H1 (cell line): ENCODE data around the gene FRMD5.

Experiments
- CREB1 ChIP-seq: IDR thresholded peaks from 2 replicates; pipeline ENCODE4 v1.6.1; 2012; ENCODE audit warnings: inconsistent platforms
- EZH2 ChIP-seq: fragments of 200-600 bp; sonication (generic); IDR thresholded peaks from 2 replicates; pipeline ENCODE4 v1.7.1; 2012; ENCODE audit warnings: low read depth, mild to moderate bottlenecking, moderate library complexity, low read length, inconsistent platforms; ENCODE audit not compliant: severe bottlenecking
- GABPA ChIP-seq: IDR thresholded peaks from 2 replicates; pipeline ENCODE4 v1.6.1; 2011; ENCODE audit warnings: mild to moderate bottlenecking, low read length, moderate library complexity, borderline replicate concordance; ENCODE audit not compliant: insufficient read depth
- PHF8 ChIP-seq: fragments of 200-600 bp; sonication (generic); conservative IDR thresholded peaks from 2 replicates; pipeline ENCODE4 v1.7.1; 2012; ENCODE audit warnings: low read depth, mild to moderate bottlenecking, inconsistent platforms, low read length, moderate library complexity
- POLR2A ChIP-seq, 2 experiments: IDR thresholded peaks; 1 replicate in 1 of 2; 2 replicates in 1 of 2; pipeline ENCODE4 v1.6.1; 2011; ENCODE audit warnings: low read depth in 2 of 2, low read length in 2 of 2, mild to moderate bottlenecking in 2 of 2; ENCODE audit errors: control extremely low read depth in 1 of 2
- POLR2AphosphoS5 ChIP-seq: IDR thresholded peaks from 2 replicates; pipeline ENCODE4 v1.6.1; 2011; ENCODE audit warnings: low read depth, low read length
- RAD21 ChIP-seq, 2 experiments: IDR thresholded peaks in 1 of 2; conservative IDR thresholded peaks in 1 of 2; 2 replicates each; pipeline ENCODE4 v1.6.1; 2011; ENCODE audit warnings: low read depth in 2 of 2, low read length in 2 of 2, improper control_type of control experiment in 1 of 2, inconsistent platforms in 1 of 2, mild to moderate bottlenecking in 1 of 2, moderate library complexity in 1 of 2
- RXRA ChIP-seq: IDR thresholded peaks from 2 replicates; pipeline ENCODE4 v1.6.1; 2011; ENCODE audit warnings: low read depth, mild to moderate bottlenecking, low read length, moderate library complexity; ENCODE audit not compliant: insufficient read depth
- TF ChIP-seq, protein P1 (sequence below), 3 experiments: IDR thresholded peaks; 1 replicate in 2 of 3; 2 replicates in 1 of 3; pipeline versions ENCODE4 v1.5.1 to v1.6.1; 2011; ENCODE audit warnings: low read length in 3 of 3, mild to moderate bottlenecking in 3 of 3, inconsistent platforms in 2 of 3, low read depth in 1 of 3, moderate library complexity in 1 of 3; ENCODE audit not compliant: insufficient read depth in 1 of 3; ENCODE audit errors: control extremely low read depth in 1 of 3

- TF ChIP-seq CREB1 (no peak), EZH2 (no peak), PHF8 (no peak), RXRA (no peak), POLR2A (IDR thresholded peaks at IDR 0.05; ENCODE audit: control extremely low read depth in 1 of 2, low read depth in 2 of 2, low read length in 2 of 2) (no peak), POLR2AphosphoS5 (no peak), RAD21 (IDR thresholded peaks at IDR 0.05 in 1 of 2, conservative IDR thresholded peaks at IDR 0.05 in 1 of 2; ENCODE audit: low read depth in 2 of 2, low read length in 2 of 2) (no peak), GABPA (no peak)
- TF ChIP-seq, protein P1, sequence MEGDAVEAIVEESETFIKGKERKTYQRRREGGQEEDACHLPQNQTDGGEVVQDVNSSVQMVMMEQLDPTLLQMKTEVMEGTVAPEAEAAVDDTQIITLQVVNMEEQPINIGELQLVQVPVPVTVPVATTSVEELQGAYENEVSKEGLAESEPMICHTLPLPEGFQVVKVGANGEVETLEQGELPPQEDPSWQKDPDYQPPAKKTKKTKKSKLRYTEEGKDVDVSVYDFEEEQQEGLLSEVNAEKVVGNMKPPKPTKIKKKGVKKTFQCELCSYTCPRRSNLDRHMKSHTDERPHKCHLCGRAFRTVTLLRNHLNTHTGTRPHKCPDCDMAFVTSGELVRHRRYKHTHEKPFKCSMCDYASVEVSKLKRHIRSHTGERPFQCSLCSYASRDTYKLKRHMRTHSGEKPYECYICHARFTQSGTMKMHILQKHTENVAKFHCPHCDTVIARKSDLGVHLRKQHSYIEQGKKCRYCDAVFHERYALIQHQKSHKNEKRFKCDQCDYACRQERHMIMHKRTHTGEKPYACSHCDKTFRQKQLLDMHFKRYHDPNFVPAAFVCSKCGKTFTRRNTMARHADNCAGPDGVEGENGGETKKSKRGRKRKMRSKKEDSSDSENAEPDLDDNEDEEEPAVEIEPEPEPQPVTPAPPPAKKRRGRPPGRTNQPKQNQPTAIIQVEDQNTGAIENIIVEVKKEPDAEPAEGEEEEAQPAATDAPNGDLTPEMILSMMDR (IDR thresholded peaks at IDR 0.05; ENCODE audit: control extremely low read depth in 1 of 3, insufficient read depth in 1 of 3, low read depth in 1 of 3, low read length in 3 of 3): no peak
Measured at GRCh38 chr15:44188795-44189194, 6.3 kb downstream of the FRMD5 start.
